Erythroblast (primary cell): Measurements from ENCODE around the gene MEPE.

Experiments used
- DNase-seq, 2 experiments: peaks; one replicate each; lab custom pipeline; 2025; lab: John Stamatoyannopoulos, UW
- GATA1 ChIP-seq: IDR thresholded peaks from 2 replicates; pipeline ENCODE4 v1.6.1; 2011; ENCODE audit warnings: low read depth, mild to moderate bottlenecking, control low read depth, low read length, moderate library complexity
- POLR2A ChIP-seq: IDR thresholded peaks from 2 replicates; pipeline ENCODE4 v1.6.1; 2011; ENCODE audit warnings: mild to moderate bottlenecking, low read length

The MEPE gene

GRCh38 chr4:87853108-87853507 is 20.3 kb downstream of the MEPE start:
- peak; percentile 28 to 59 for DNase-seq

DNA sequence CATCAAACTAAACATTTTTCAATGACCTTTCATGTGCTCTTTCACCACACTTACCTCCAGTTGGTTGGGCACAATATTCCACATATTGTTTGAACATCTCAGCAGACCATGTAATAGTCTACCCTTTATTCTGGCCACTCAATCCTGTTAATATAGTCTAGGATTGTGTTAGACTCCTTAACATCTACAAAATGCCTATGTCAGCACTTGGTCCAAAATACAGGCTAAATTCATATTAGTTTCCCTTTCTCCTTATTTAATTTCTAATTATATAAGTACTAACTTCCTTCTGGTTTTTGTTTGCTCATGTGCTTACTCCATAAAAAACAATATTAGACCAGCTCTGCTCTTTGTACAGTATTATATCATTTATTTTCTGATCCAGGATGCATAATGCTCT is 21.1 kb downstream of the MEPE start:
- DNase-seq, result no peak
- no peak for TF ChIP-seq POLR2A
- TF ChIP-seq GATA1, result no peak

More at GRCh38 chr4:87853108-87853507, 20.3 kb downstream of the MEPE start:
- TF ChIP-seq POLR2A (no peak), GATA1 (no peak)

GRCh38 chr4:87855559-87855958 is 22.8 kb downstream of the MEPE start:
- DNase-seq, result no peak
- no peak for TF ChIP-seq POLR2A
- no peak for TF ChIP-seq GATA1

GRCh38 chr4:87856816-87857215 is 24.0 kb downstream of the MEPE start:
- no peak for DNase-seq
- TF ChIP-seq GATA1 (no peak), POLR2A (no peak)

DNA sequence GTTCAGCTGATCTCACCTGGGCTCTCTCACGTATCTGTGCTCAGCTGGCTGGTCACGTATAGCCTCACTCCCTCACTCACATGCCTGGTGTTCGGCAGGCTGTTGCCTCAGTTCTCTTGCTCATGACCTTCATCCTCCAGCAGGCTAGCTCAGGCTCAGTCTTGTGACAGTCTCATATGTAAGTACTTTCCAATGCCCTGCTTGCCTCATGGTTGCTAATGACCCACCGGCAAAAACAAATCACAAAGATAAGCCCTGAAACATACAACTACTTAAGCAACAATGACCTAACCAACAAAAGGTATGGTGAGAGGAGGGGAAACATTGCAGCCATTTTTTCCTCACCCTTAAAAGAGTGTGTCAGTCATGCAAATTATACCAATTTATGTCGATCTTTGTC is 25.0 kb downstream of the MEPE start:
- no peak for TF ChIP-seq POLR2A
- TF ChIP-seq GATA1, result no peak

DNA sequence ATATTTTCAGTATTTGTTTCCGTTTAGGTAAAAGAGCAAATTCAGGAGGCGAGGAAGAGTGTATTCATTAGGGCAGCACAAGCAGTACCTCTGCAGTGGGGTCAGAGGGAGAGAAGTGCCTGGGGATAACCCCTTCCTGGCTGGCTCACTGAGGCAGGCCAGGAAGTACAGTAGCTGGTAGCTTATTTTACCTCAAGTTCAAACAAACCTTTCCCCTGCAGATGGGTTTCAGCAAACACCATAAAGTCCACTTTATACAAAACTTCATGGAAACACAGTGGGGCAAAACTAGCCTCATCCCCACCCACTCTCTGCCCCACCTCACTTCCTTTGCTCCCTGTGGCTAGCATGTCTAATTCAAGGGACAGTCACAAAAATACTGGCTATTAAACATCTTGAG is 29.5 kb downstream of the MEPE start:
- TF ChIP-seq POLR2A (no peak), GATA1 (no peak)
- no peak for DNase-seq

More for the DNA sequence above, 25.0 kb downstream of the MEPE start:
- no peak for DNase-seq

GRCh38 chr4:87863486-87863885 is 30.7 kb downstream of the MEPE start:
- TF ChIP-seq GATA1 (no peak), POLR2A (no peak)
- DNase-seq, result no peak

GRCh38 chr4:87864321-87864720 is 31.6 kb downstream of the MEPE start:
- TF ChIP-seq GATA1, result no peak
- DNase-seq, result no peak

GRCh38 chr4:87865288-87865687 is 32.5 kb downstream of the MEPE start:
- DNase-seq, result no peak
- TF ChIP-seq POLR2A (no peak), GATA1 (no peak)

DNA sequence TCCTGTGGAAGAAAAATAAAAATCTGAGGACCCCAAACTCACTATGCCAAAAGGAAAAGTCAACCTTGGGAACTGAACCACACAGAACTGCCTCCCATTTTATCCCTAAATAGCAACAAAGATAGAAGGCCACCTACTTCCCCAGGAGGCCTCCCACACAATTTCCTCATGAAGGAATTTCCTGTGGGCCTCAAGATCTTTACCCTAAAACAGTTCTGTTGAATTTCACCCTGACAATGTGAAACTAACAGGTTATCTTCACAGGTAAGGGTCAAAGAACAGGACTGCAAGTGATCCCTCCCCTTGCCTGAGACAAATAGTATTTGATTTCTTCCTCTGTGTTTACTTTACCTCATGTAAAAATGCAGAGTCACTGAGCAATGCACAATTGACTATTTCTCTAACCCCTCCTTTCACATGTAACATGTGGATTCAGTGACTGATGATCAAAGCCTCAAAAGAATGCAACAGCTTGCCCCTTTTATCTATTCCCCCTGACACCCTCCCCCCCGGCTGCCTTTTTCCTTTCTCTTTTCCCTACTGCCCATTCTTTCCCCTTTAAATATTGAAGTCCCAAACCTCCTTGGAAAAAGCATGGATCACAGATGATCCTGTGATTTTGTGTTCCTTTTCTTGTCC is 33.3 kb downstream of the MEPE start:
- TF ChIP-seq GATA1, result no peak
- no peak for TF ChIP-seq POLR2A
- no peak for DNase-seq

- no peak for DNase-seq
- TF ChIP-seq GATA1 (no peak), POLR2A (no peak)
Observed at GRCh38 chr4:87868522-87868921, 35.8 kb downstream of the MEPE start.

GRCh38 chr4:87872028-87872427 is 39.3 kb downstream of the MEPE start:
- TF ChIP-seq GATA1 (no peak), POLR2A (no peak)
- no peak for DNase-seq

GRCh38 chr4:87875191-87875590 is 42.4 kb downstream of the MEPE start:
- TF ChIP-seq GATA1 (no peak), POLR2A (no peak)

DNA sequence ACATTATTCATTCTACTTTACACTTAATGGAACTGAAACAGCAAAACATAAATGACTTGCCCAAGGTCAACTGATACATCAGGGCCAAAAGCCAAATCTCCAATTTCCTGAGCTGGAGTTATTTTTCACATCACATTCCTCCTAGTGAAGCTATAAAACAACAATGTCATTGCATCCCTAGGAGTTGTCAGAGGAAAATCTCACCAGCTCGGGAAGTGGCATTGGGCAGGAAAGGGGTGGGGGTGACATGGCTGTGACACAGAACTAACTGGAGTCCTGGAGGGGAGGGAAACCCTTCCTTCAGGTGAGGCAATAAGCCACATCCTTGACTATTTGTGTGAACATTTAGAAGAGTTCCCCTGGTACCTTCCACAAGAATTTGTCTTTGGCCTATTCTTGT is 47.3 kb downstream of the MEPE start:
- no peak for TF ChIP-seq POLR2A
- no peak for TF ChIP-seq GATA1
- DNase-seq, result no peak

More at GRCh38 chr4:87875191-87875590, 42.4 kb downstream of the MEPE start:
- DNase-seq, result no peak

DNA sequence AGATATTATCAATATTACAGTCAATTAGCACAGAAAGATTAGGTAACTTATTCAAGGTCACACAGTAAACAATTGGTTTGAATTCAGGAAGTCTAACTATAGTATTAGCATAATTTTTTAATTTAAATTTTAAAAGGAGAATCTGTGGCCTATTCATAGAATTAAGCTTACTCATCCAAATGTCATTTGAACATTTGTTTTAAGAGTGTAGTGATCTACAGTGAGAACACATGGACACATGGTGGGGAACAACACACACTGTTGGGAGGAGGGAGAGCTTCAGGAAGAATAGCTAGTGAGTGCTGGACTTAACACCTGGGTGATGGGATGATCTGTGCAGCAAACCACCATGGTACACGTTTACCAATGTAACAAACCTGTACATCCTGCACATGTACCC is 48.3 kb downstream of the MEPE start:
- DNase-seq, result no peak
- TF ChIP-seq POLR2A, result no peak
- no peak for TF ChIP-seq GATA1
